G401.6 (cell line): ENCODE measurements around the gene PSMG1.
"Not testable (repeated sequence)": the region's sequence is repeated elsewhere in the genome, so short reads cannot be mapped to it uniquely, and the experiment has no call there.

Experiments used
- FAIRE-seq: peaks from 2 replicates; lab custom pipeline; 2012; peaks lifted over from hg19 to GRCh38; lab: Jason Lieb, UNC

PSMG1 gene, protein sequence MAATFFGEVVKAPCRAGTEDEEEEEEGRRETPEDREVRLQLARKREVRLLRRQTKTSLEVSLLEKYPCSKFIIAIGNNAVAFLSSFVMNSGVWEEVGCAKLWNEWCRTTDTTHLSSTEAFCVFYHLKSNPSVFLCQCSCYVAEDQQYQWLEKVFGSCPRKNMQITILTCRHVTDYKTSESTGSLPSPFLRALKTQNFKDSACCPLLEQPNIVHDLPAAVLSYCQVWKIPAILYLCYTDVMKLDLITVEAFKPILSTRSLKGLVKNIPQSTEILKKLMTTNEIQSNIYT

DNA sequence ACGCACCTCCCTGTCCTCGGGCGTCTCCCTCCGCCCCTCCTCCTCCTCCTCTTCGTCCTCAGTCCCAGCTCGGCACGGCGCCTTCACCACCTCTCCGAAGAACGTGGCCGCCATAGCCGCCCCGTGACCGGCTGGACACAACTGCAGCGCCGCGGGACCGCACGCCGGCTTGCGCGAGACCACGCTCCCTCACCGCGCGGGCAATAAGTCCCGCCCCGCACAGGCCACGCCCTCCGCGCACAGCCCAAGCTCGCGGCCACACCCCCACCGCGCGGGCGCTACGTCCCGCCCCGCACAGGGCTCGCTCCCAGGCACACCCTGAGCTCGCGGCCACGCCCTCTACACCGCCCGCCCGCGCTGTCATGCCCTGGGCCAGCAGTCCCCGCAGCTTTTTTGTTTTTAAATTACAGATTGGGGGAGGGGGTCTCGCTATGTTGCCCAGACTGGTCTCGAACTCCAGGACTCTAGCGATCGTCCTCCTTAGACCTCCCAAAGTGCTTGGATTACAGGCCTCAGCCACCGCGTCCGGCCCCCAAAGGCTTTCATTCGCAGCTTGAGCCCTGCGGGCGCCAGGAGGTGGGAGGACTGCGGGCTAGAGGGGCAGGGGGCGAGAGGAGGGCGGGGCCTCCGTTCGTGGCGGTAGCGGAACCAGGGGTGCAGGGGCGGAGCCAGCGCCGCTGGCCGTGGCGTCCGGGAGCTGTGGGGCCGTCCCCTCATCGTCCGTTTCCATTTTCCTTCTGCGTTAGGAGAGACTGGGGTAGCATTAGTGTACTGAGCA lies at the start of gene PSMG1:
PSMG1 (minus strand) TSS at position 180 of the 778 bp plus-strand sequence; CDS start at position 114, 66 bp downstream.
- FAIRE-seq = no peak

DNA sequence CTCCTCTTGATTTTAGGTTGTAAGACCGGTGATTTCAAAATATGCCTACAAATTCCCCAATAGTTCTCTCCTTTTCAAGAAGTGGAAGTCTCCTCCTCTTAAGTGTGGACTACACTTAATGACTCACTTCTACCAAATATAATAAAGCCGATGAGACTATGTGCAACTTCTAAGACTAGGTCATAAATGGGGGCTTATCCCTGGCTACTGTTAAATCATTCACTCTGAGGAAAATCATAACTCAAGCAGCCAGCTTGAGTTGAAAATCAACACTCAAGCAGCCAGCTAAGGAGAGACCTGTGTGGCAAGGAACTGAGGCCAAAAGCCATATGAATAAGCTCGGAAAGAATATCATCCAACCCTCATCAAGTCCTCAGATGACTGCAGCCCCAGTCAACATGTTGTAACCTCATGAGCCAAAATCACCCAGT lies 49.6 kb upstream of the PSMG1 start:
- FAIRE-seq = no peak

- FAIRE-seq = no peak
Observed at GRCh38 chr21:39224930-39225329, 41.7 kb upstream of the PSMG1 start.

- no peak for FAIRE-seq
Observed at GRCh38 chr21:39221997-39222486, 38.8 kb upstream of the PSMG1 start.

DNA sequence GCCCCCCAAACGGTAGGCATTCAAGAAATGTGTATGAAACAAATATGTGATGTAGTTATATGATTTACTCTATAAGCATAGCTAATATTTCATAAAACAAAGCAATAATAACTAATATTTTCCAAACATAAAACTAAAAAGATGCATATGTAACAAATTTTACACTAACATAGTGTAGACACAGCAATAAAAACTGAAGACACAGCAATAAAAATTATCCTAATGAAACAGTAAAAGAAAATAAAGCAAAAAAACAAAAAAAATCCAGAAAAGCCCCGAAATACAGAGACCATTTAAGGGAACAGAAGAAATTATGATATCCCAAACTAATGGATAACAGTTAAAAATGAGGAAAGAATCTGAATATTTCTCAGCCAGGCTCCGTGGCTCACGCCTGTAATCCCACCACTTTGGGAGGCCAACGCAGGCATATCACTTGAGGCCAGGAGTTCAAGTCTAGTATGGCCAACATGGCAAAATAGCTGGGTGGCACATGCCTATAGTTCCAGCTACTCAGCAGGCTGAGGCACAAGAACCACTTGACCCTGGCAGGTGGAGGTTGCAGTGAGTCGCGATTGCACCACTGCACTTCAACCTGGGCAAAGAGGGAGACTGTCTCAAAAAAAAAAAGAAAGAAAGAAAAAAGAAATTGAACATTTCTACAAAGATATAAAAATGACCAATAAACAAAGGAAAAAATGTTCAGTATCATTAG lies 38.2 kb upstream of the PSMG1 start:
- no peak for FAIRE-seq

DNA sequence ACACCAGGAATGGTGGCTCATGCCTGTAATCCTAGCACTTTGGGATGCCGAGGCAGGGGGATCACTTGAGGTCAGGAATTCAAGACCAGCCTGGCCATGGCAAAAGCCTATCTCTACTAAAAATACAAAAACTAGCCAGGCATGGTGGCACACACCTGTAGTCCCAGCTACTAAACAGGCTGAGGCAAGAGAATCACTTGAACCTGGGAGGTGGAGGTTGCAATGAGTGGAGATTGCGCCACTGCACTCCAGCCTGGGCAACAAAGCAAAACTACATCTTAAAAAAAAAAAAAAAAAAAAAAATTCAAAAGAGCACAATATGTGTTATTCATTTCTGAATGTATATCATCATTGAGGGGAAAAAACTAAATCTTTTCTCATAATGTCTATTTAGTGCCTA lies 37.6 kb upstream of the PSMG1 start:
- FAIRE-seq = not testable (repeated sequence)

DNA sequence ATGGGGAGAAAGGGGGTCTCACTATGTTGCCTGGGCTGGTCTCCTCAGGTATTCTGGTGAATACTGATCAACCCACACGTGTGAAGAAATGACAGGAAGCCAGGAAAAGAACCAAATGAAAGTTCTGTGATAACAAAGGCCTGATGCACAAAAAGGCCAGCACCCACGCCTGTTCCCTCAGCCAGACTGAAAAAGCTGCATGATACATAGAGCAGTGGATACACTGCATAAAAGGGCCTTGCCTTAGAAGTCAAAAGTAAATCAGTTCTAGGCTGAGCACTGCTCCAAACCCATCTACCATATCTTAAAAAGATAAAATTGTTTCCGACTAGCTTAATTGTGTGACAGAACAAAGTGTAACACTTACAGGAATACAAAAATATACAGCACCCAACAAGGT lies 36.9 kb upstream of the PSMG1 start:
- no peak for FAIRE-seq

GRCh38 chr21:39218082-39218409 lies 34.8 kb upstream of the PSMG1 start:
- FAIRE-seq = no peak

DNA sequence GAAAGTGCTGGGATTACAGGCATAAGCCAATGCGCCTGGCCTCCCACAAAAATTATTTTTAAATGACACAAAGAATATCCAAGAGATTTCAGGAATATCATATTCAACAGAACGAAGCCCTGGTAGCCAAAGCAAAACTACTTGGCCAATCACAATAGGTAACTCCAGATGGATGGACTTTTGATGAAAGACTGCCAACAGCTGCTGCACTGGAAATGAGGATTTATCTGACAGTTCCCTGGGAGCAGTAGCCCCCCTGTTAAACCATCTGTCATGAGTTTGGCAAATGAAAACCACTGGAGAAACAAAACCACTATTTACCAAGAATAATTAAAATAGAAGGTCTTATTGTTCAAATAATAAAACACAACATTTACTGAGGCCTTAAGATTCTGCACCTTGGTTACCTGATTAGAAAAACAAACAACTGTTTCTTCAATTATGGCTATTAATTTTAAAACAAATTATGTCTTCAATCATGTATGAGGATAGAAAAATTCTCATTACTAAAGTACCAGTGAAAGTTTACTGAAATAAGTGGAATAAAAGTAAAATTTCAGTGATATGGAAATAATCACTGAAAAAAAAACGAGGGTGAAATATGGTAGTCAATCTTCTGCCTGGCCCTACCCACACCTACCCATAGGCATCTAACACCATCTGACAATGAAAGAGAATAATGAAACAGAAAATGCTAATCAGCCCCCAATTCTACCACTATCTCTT lies 34.3 kb upstream of the PSMG1 start:
- no peak for FAIRE-seq

DNA sequence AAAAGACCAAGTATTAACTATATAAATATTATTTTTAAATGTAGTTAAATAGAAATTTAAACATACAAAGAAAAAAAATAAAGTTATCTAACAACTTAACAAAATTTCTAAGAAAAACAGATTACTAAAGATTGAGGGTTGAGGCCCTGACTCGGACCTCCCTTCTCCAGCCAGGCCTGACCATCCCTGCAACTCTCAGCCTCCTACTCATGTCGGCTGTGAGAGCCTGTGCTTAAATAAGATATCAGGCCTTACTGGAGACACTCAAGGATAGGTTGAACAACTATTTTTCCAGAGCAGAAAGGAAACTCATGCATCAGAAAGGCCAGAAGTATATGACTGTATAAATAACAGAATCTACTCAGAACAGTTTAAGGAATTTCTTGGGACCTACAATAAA lies 33.0 kb upstream of the PSMG1 start:
- no peak for FAIRE-seq

GRCh38 chr21:39215078-39215477 lies 31.8 kb upstream of the PSMG1 start:
- FAIRE-seq = no peak

DNA sequence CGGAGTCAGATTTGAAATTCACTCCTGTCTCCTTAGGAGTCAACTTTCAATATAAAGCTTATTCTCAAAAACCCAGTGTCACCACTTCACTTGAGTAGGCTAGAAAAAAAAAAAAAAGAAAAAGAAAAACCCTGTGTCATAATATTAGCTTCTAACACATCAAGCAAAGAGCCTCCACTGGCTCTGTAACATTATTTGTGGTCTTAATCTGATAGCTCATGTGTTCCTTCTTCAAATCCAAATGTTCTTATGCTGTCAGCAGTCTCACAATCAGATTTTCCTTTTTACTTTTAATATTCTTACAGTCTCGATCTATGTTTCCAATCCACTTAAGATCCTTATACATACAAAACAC lies 26.1 kb upstream of the PSMG1 start:
- FAIRE-seq = no peak

- no peak for FAIRE-seq
Observed at GRCh38 chr21:39208624-39209333, 25.5 kb upstream of the PSMG1 start.

DNA sequence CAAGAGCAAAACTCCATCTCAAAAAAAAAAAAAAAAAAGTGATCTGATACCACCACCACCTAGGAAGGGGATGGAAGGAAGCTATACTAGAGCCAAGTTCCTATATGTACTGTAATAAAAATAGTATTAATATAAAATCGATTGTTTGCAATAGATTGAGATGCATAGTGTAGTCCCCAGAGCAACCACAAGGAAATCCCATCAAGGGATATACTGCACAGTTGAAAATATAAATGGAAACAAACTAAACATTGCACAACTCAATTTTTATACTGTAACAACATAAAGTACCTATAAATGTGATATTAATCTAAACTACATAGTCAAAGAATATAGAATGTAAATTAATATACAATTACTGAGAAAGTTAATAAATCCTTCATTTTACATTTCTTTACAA lies 20.9 kb upstream of the PSMG1 start:
- FAIRE-seq = no peak

- no peak for FAIRE-seq
Observed at GRCh38 chr21:39198800-39199199, 15.5 kb upstream of the PSMG1 start.

GRCh38 chr21:39197448-39198233 lies 14.4 kb upstream of the PSMG1 start:
- FAIRE-seq = no peak

GRCh38 chr21:39196838-39197237 lies 13.6 kb upstream of the PSMG1 start:
- FAIRE-seq = no peak

GRCh38 chr21:39196310-39196709 lies 13.1 kb upstream of the PSMG1 start:
- no peak for FAIRE-seq

DNA sequence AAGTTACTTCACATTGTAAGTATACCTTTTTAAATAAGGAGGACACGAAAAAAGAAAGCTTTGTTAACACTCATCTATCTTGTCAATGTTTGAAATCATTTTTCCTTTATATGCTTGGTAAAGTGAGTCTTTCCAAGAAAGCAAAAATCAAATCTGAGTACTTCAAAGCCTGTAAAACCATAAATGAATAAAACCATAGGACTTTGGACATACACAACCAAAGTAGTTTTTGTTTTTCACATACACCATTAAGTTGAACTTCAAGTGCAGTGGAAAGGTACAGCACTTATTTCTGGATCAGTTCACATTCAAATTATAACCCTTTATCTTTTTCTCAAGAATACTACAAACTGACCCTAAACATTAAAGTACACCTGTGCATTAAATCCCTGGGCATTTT lies 10.1 kb upstream of the PSMG1 start:
- FAIRE-seq = no peak

- FAIRE-seq = no peak
Observed at GRCh38 chr21:39189857-39190604, 6.8 kb upstream of the PSMG1 start.
